Raji (cell line): ENCODE measurements around the gene AARSD1.

Experiments used
- POLR2A ChIP-seq: IDR thresholded peaks from 2 replicates; pipeline ENCODE4 v1.6.1; 2011; ENCODE audit warnings: low read depth, low read length, control low read depth; ENCODE audit not compliant: insufficient read depth

Gene AARSD1

GRCh38 chr17:42929497-42929844, 34.8 kb downstream of the AARSD1 start:
- TF ChIP-seq POLR2A, result no peak

GRCh38 chr17:42928714-42929496, 35.3 kb downstream of the AARSD1 start:
- no peak for TF ChIP-seq POLR2A

- no peak for TF ChIP-seq POLR2A
Observed at GRCh38 chr17:42924891-42925290, 39.4 kb downstream of the AARSD1 start.

GRCh38 chr17:42922294-42922693, 42.0 kb downstream of the AARSD1 start:
- TF ChIP-seq POLR2A, result no peak

- TF ChIP-seq POLR2A, result no peak
Observed at GRCh38 chr17:42920922-42921321, 43.3 kb downstream of the AARSD1 start.

GRCh38 chr17:42920106-42920900, 44.0 kb downstream of the AARSD1 start:
- no peak for TF ChIP-seq POLR2A

- no peak for TF ChIP-seq POLR2A
Observed at GRCh38 chr17:42918902-42919521, 45.2 kb downstream of the AARSD1 start.

- no peak for TF ChIP-seq POLR2A
Observed at GRCh38 chr17:42917236-42917603, 47.0 kb downstream of the AARSD1 start.

GRCh38 chr17:42913981-42914617, 50.2 kb downstream of the AARSD1 start:
- TF ChIP-seq POLR2A, result no peak

- TF ChIP-seq POLR2A, result no peak
Observed at GRCh38 chr17:42913522-42913921, 50.7 kb downstream of the AARSD1 start.

GRCh38 chr17:42908872-42909700, 55.2 kb downstream of the AARSD1 start:
- no peak for TF ChIP-seq POLR2A

- TF ChIP-seq POLR2A, result no peak
Observed at GRCh38 chr17:42906772-42907446, 57.3 kb downstream of the AARSD1 start.

GRCh38 chr17:42904110-42904469, 60.2 kb downstream of the AARSD1 start:
- no peak for TF ChIP-seq POLR2A
